ENCODE measurements around the gene TICAM1. TPM values are rescaled to one million over a fixed set of nuclear protein-coding genes. Genes with fewer than 3 reads are reported as not detected.
"Not testable (repeated sequence)": the region's sequence is repeated elsewhere in the genome, so short reads cannot be mapped to it uniquely, and the experiment has no call there.

TICAM1 gene
- total RNA-seq, 1 donor = 3.2 TPM

DNA sequence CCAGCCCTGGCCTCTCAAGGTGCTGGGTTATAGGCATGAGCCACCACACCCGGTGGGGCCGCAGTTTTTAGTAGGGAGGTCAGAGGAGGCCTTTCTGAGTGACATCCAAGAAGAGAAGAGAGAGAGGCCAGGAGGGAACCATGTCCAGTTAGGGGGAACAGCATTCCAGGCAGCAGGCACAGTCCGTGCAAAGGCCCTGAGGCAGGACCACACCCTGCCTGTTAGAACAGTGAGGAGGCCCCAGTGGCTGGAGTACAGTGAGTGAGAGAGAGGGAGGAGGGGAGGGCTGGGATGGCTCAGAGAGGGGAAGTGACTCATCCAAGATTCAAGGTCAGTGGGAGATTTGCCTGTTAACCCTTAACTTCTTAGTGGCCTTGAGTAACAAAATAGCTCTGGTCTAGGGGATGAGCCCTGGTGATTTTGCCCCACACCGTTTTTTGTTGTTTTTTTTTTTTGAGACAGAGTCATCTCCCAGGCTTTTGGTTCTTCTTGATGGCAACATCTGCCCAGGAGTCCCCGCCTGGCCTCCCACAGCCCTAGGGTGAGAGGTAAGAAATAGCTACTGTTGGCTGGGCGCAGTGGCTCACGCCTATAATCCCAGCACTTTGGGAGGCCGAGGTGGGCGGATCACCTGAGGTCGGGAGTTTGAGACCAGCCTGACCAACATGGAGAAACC, 38.7 kb upstream of the TICAM1 start:
- peak; percentile 93 for DNase-seq (ENCODE audit: low read depth)
- TF ChIP-seq, protein P1, sequence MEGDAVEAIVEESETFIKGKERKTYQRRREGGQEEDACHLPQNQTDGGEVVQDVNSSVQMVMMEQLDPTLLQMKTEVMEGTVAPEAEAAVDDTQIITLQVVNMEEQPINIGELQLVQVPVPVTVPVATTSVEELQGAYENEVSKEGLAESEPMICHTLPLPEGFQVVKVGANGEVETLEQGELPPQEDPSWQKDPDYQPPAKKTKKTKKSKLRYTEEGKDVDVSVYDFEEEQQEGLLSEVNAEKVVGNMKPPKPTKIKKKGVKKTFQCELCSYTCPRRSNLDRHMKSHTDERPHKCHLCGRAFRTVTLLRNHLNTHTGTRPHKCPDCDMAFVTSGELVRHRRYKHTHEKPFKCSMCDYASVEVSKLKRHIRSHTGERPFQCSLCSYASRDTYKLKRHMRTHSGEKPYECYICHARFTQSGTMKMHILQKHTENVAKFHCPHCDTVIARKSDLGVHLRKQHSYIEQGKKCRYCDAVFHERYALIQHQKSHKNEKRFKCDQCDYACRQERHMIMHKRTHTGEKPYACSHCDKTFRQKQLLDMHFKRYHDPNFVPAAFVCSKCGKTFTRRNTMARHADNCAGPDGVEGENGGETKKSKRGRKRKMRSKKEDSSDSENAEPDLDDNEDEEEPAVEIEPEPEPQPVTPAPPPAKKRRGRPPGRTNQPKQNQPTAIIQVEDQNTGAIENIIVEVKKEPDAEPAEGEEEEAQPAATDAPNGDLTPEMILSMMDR (IDR thresholded peaks at IDR 0.05; ENCODE audit: insufficient read depth, low read length) = no peak
- no peak overlapping the region for H3K4me3 ChIP-seq (ENCODE audit: low read depth, low read length)

DNA sequence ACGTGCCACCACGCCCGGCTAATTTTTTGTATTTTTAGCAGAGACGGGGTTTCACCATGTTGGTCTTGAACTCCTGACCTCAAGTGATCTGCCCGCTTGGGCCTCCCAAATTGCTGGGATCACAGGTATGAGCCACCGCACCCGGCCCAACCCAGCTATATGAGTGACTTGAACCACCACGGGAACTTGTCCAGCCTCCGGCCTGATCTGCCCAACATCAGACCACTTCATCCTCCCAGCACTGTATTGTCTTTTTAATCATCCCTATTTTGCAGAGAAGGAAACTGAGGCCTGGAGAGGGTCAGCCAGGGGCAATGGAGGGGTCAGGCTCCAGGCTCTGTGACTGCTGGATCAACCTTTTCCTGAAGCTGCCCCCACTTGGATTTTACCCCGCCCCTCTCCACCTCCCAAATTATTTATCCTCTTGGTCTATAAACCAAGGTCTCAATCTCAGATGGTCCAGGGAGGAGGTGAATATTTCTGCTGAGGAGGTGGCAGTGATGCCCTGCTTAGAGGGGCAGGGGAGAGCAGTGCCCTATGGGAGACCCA, 36.8 kb upstream of the TICAM1 start:
- DNase-seq (ENCODE audit: low read depth) = no peak
- TF ChIP-seq, protein P1 (IDR thresholded peaks at IDR 0.05; ENCODE audit: insufficient read depth, low read length) = no peak
- no peak overlapping the region for H3K4me3 ChIP-seq (ENCODE audit: low read depth, low read length)

DNA sequence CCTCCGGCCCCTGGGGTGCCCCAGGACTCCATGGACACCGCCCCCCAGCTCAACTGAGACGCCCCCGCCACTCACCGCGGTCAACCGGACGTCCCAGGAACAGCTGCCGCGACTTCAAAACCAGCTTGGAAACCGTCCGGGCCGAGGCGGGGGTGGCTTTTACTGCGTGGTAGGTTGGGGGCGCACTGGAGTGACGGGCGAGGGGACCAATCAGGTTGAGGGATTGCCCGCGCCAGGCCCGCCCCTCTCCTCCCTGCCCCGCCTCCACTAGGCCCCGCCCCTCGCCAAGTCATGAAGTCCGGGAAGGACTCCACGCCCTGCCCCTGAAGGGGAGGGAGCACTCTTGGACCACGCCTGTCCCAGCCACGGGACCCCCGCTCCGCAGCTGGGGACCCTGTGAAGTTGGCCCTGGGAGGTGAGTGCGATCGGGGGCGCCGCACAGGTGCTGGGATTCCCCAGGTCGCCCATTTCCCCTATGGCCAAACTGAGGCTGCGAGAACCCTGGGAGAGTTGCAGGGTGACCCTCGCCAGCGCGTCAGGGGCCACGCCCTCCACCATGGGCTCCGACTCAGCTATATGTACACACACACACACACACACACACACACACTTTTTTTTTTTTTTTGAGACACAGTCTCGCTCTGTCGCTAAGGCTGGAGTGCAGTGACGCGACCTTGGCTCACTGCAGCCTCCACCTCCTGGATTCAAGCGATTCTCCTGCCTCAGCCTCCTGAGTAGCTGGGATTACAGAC, 36.2 kb upstream of the TICAM1 start, which contains the start of gene PLIN3:
Gene PLIN3, minus strand, starts transcription at position 134 of the 752 bp plus-strand sequence. CDS start 6,273 bp downstream, outside the sequence.
- H3K4me3 ChIP-seq (ENCODE audit: low read depth, low read length) = peak within 1 kb of the TSS; percentile 78
- TF ChIP-seq, protein P1 (IDR thresholded peaks at IDR 0.05; ENCODE audit: insufficient read depth, low read length) = no peak
- peak; percentile 96 for DNase-seq (ENCODE audit: low read depth)

DNA sequence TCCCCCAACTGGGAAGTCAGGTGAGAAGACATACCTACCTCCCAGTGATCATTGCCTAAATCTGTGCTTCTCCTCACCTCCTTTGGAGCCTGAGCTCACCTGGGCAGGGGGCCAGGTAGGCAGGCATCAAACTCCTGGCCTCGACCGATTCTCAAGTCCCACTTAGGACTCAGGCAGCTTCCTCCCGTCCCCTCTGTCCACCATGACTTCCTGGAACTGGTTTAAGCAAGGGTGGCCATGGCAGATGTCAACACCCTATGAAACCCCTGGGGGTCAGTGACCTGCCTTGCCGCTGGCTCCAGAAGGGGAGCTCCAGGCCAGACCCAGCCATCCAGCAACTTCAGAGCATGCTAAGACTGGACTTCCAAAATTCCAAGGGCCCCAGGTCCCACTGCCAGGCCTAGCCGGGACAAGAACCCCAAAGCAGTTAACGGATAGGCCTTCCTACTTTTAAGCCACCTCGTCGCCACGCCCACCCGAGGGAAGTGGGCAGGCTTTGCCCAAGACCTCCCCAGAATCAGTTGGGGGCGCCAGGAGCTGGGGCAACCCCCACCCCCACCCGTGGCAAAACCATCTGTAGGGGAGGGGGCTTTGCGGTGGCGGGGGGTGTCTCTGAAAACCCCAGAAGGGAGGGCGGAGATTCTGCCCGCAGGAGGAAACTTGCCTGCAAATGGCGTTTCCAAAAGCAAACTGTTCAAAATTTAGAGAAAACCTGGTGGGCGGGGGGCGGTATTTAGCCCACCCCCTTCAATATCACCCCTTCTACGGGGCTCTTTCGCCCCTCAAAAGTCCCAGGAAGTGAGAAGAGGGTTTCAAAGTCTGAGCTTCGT, 35.3 kb upstream of the TICAM1 start:
- peak; percentile 54 for DNase-seq (ENCODE audit: low read depth)
- TF ChIP-seq, protein P1 (IDR thresholded peaks at IDR 0.05; ENCODE audit: insufficient read depth, low read length) = no peak
- peak overlapping the region; percentile 78 for H3K4me3 ChIP-seq (ENCODE audit: low read depth, low read length)

GRCh38 chr19:4861147-4861546, 29.6 kb upstream of the TICAM1 start:
- DNase-seq (ENCODE audit: low read depth) = no peak

DNA sequence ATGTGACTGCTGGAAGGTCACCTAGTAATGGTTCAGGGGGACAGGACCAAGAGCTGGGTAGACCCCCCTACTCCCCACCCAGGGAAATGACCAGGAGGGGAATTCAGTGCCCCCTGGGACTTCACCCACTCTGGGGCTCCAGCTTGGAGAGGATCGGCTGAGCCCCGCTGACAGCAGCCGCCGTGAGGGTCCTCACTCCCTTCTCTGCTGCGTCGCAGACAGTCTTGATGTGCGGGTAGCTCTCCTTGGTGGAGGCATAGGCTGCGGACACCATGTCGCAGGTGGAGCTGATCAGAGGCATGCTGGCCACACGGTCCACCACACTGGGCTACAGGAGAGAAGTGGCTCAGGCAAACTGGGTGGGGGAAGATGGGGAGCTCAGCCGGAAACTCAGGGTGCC, 28.2 kb upstream of the TICAM1 start:
- H3K4me3 ChIP-seq (ENCODE audit: low read depth, low read length) = no peak overlapping the region
- no peak for DNase-seq (ENCODE audit: low read depth)
- TF ChIP-seq, protein P1 (IDR thresholded peaks at IDR 0.05; ENCODE audit: insufficient read depth, low read length) = no peak

More at GRCh38 chr19:4861147-4861546, 29.6 kb upstream of the TICAM1 start:
- no peak overlapping the region for H3K4me3 ChIP-seq (ENCODE audit: low read depth, low read length)
- TF ChIP-seq, protein P1 (IDR thresholded peaks at IDR 0.05; ENCODE audit: insufficient read depth, low read length) = no peak

GRCh38 chr19:4856468-4856867, 25.0 kb upstream of the TICAM1 start:
- not testable (repeated sequence) for H3K4me3 ChIP-seq (ENCODE audit: low read depth, low read length); DNase-seq (ENCODE audit: low read depth)

DNA sequence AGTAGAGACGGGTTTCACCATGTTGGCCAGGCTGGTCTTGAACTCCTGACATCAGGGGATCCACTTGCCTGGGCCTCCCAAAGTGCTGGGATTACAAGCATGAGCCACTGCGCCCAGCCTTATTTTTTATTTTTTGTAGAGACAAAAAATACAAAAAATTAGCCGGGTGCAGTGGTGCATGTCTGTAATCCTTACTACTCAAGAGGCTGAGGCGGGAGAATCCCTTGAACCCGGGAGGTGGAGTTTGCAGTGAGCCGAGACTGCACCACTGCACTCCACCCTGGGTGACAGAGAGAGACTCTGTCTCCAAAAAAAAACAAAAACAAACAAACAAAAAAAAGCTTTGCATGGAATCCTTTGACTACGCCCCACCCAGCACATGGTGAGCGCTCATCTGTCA, 22.0 kb upstream of the TICAM1 start:
- not testable (repeated sequence) for DNase-seq (ENCODE audit: low read depth); H3K4me3 ChIP-seq (ENCODE audit: low read depth, low read length)

Data from fibroblast of the aortic adventitia (primary cell).